Endothelial cell (in vitro differentiated cells): Measurements from ENCODE around the gene AP3S2. TPM values are rescaled to one million over a fixed set of nuclear protein-coding genes. Genes with fewer than 3 reads are reported as not detected.

Source experiments
- DNase-seq: peaks from one replicate; pipeline ENCODE4 v3.0.0; 2021; ENCODE audit warnings: low spot score
- H3K27ac Mint-ChIP-seq: one replicate; pipeline ENCODE4 v1.8.0; 2021; ENCODE audit warnings: mixed read lengths, inconsistent platforms; ENCODE audit not compliant: unreplicated experiment
- H3K27me3 Mint-ChIP-seq: one replicate; pipeline ENCODE4 v1.8.0; 2021; ENCODE audit warnings: mild to moderate bottlenecking, moderate library complexity, mixed read lengths, inconsistent platforms; ENCODE audit not compliant: unreplicated experiment
- H3K36me3 Mint-ChIP-seq: one replicate; pipeline ENCODE4 v1.8.0; 2021; ENCODE audit warnings: mild to moderate bottlenecking, low read depth, mixed read lengths, inconsistent platforms; ENCODE audit not compliant: unreplicated experiment
- H3K4me1 Mint-ChIP-seq: one replicate; pipeline ENCODE4 v1.8.0; 2021; ENCODE audit warnings: mild to moderate bottlenecking, mixed read lengths, inconsistent platforms; ENCODE audit not compliant: unreplicated experiment
- H3K4me3 Mint-ChIP-seq: one replicate; pipeline ENCODE4 v1.8.0; 2021; ENCODE audit warnings: mild to moderate bottlenecking, mixed read lengths, inconsistent platforms; ENCODE audit not compliant: unreplicated experiment
- H3K9me3 Mint-ChIP-seq: one replicate; pipeline ENCODE4 v1.8.0; 2021; ENCODE audit warnings: mixed read lengths, inconsistent platforms; ENCODE audit not compliant: unreplicated experiment
- CTCF ChIP-seq: fragments of 200-600 bp; sonication (generic); IDR thresholded peaks from one replicate; pipeline ENCODE4 v1.5.0; 2021; ENCODE audit warnings: antibody characterized with exemption; ENCODE audit not compliant: unreplicated experiment
- total RNA-seq: library from RNA; stranded (reverse); fragmentation: NEBNext Ultra II Directional; extraction: Animal tissue kit (Norgen Biotek cat#: 25700); gene quantifications from one replicate; pipeline ENCODE4 v1.2.1, GENCODE V29; 2021; ENCODE audit not compliant: unreplicated experiment

AP3S2 gene
- total RNA-seq, 1 donor from 2014 or later: 23.2 TPM

GRCh38 chr15:89802231-89802928 is 91.4 kb downstream of the AP3S2 start:
- Mint-ChIP-seq H3K36me3 (peaks cover 65% of the 10 kb centered on the region), H3K27ac (no peak overlapping the region), H3K9me3 (peaks cover under 1% of the 10 kb centered on the region), H3K4me3 (no peak overlapping the region), H3K4me1 (no peaks in the 10 kb centered on the region), H3K27me3 (peaks cover 18% of the 10 kb centered on the region)
- no peak for TF ChIP-seq CTCF
- DNase-seq: no peak

GRCh38 chr15:89801471-89802195 is 92.2 kb downstream of the AP3S2 start:
- Mint-ChIP-seq H3K4me3 (no peak overlapping the region), H3K4me1 (no peaks in the 10 kb centered on the region), H3K27me3 (peaks cover 14% of the 10 kb centered on the region), H3K9me3 (peaks cover 4% of the 10 kb centered on the region), H3K36me3 (peaks cover 73% of the 10 kb centered on the region), H3K27ac (no peak overlapping the region)
- no peak for DNase-seq
- no peak for TF ChIP-seq CTCF

GRCh38 chr15:89799918-89800498 is 93.8 kb downstream of the AP3S2 start:
- Mint-ChIP-seq H3K36me3 (peaks cover 82% of the 10 kb centered on the region), H3K27ac (no peak overlapping the region), H3K9me3 (peaks cover 4% of the 10 kb centered on the region), H3K4me3 (peak overlapping the region; percentile 17), H3K27me3 (peaks cover 16% of the 10 kb centered on the region), H3K4me1 (peaks cover 8% of the 10 kb centered on the region)
- no peak for DNase-seq
- TF ChIP-seq CTCF: no peak

GRCh38 chr15:89799011-89799911 is 94.5 kb downstream of the AP3S2 start:
- DNase-seq: no peak
- Mint-ChIP-seq H3K27ac (no peak overlapping the region), H3K36me3 (peaks cover 78% of the 10 kb centered on the region), H3K9me3 (peaks cover 4% of the 10 kb centered on the region), H3K27me3 (peaks cover 13% of the 10 kb centered on the region), H3K4me3 (peak overlapping the region; percentile 51), H3K4me1 (peaks cover 11% of the 10 kb centered on the region)
- no peak for TF ChIP-seq CTCF
